Mucosa of descending colon (tissue), 3 donors: Measurements from ENCODE around the gene ATP1A4. TPM values are rescaled to one million over a fixed set of nuclear protein-coding genes. Genes with fewer than 3 reads are reported as not detected.
"Not testable (repeated sequence)": the region's sequence is repeated elsewhere in the genome, so short reads cannot be mapped to it uniquely, and the experiment has no call there.

Experiments
- ATAC-seq: fragments of 200-7000 bp; cut with Tn5 transposase; one replicate; pipeline ENCODE4 v1.9.1; 2020; ENCODE audit warnings: mild to moderate bottlenecking, moderate library complexity
- DNase-seq, 3 donors: peaks; one replicate each; pipeline ENCODE4 v3.0.0-alpha.2; 2020
- H3K36me3 ChIP-seq: fragments of 200-600 bp; one replicate; pipeline ENCODE4 v1.8.0; 2021; ENCODE audit warnings: low read depth, mild to moderate bottlenecking
- H3K4me1 ChIP-seq: fragments of 200-600 bp; one replicate; pipeline ENCODE4 v1.8.0; 2021; ENCODE audit warnings: low read depth, mild to moderate bottlenecking
- H3K4me3 ChIP-seq: fragments of 200-600 bp; one replicate; pipeline ENCODE4 v1.8.0; 2021; ENCODE audit warnings: mild to moderate bottlenecking
- H3K9me3 ChIP-seq: fragments of 200-600 bp; one replicate; pipeline ENCODE4 v1.8.0; 2021; ENCODE audit warnings: mild to moderate bottlenecking
- CTCF ChIP-seq: fragments of 200-600 bp; IDR thresholded peaks from one replicate; pipeline ENCODE4 v1.8.0; 2022; ENCODE audit warnings: antibody characterized with exemption, mild to moderate bottlenecking
- intact Hi-C, 2 donors: fragments of 100-400 bp; cut with DNase I in 1 of 2; cut with micrococcal nuclease in 1 of 2; formaldehyde crosslinking; loops; one replicate each; pipeline versions ENCODE4 v1.11.0 to v1.11.1; 2022; cut with DNase I, micrococcal nuclease
- total RNA-seq, 3 donors: library from RNA; stranded (reverse); fragmentation: NEBNext Ultra II Directional in 2 of 3; extraction: Animal tissue kit (Norgen Biotek cat#: 25700) in 2 of 3; gene quantifications; one replicate each; pipeline versions ENCODE4 v1.2.1 to v1.2.4, GENCODE V29; 2021 to 2023
- donor health status: DM: no; HTN: no; CAD: no; lungs with moderate emphysema.
- donor health status: DM: no; HTN: no; CAD: no.
- donor health status: DM: no; HTN: yes; CAD: no.

Gene ATP1A4
- total RNA-seq, 3 donors from 2014 or later, result 0.16 TPM; not detected in 2

- H3K4me3 ChIP-seq, result no peak overlapping the region
- H3K36me3 ChIP-seq, result no peaks in the 10 kb centered on the region
- no peak for TF ChIP-seq CTCF
- ATAC-seq (no peak), DNase-seq (no peak)
- intact Hi-C loops, result no loop called here
- H3K4me1 ChIP-seq, result no peaks in the 10 kb centered on the region
- H3K9me3 ChIP-seq, result no peaks in the 10 kb centered on the region
These were observed 43.9 kb upstream of the ATP1A4 start for GRCh38 chr1:160107512-160107911.

- no peaks in the 10 kb centered on the region for H3K9me3 ChIP-seq
- intact Hi-C loops, result no loop called here
- DNase-seq (no peak), ATAC-seq (no peak)
- no peak overlapping the region for H3K4me3 ChIP-seq
- TF ChIP-seq CTCF, result peak; percentile 16
- H3K36me3 ChIP-seq, result no peaks in the 10 kb centered on the region
- H3K4me1 ChIP-seq, result no peaks in the 10 kb centered on the region
These were observed 42.3 kb upstream of the ATP1A4 start for GRCh38 chr1:160108888-160109662.

- DNase-seq (no peak), ATAC-seq (no peak)
- no peaks in the 10 kb centered on the region for H3K9me3 ChIP-seq
- no peak for TF ChIP-seq CTCF
- no peaks in the 10 kb centered on the region for H3K36me3 ChIP-seq
- H3K4me1 ChIP-seq, result no peaks in the 10 kb centered on the region
- no peak overlapping the region for H3K4me3 ChIP-seq
- intact Hi-C loops, result no loop called here
These were observed 41.7 kb upstream of the ATP1A4 start for GRCh38 chr1:160109686-160110085.

GRCh38 chr1:160111462-160111861 is 39.9 kb upstream of the ATP1A4 start:
- H3K9me3 ChIP-seq, intact Hi-C loops, H3K4me3 ChIP-seq, H3K4me1 ChIP-seq, DNase-seq, ATAC-seq, H3K36me3 ChIP-seq: not testable (repeated sequence)

- no peaks in the 10 kb centered on the region for H3K9me3 ChIP-seq
- intact Hi-C loops, result no loop called here
- no peaks in the 10 kb centered on the region for H3K4me1 ChIP-seq
- no peak overlapping the region for H3K4me3 ChIP-seq
- H3K36me3 ChIP-seq, result no peaks in the 10 kb centered on the region
- DNase-seq, result no peak
- ATAC-seq, result no peak
- TF ChIP-seq CTCF, result no peak
These were observed 39.0 kb upstream of the ATP1A4 start for GRCh38 chr1:160112357-160112756.

- intact Hi-C loops, result no loop called here
- Histone ChIP-seq H3K4me3 (no peak overlapping the region), H3K36me3 (no peaks in the 10 kb centered on the region), H3K4me1 (no peaks in the 10 kb centered on the region), H3K9me3 (no peaks in the 10 kb centered on the region)
- ATAC-seq (no peak), DNase-seq (no peak)
- no peak for TF ChIP-seq CTCF
These were observed 38.0 kb upstream of the ATP1A4 start for GRCh38 chr1:160113407-160113806.
